GM13977 (cell line): ENCODE results near the gene CLRN3.

ENCODE experiments used
- DNase-seq: peaks from one replicate; pipeline ENCODE4 v3.0.0; 2012; ENCODE audit warnings: low spot score
- in situ Hi-C: fragments of 300-500 bp; cut with MboI; formaldehyde crosslinking; loops from one replicate; pipeline ENCODE4 v1.12.0; 2022; ENCODE audit warnings: low sequenced_read_pairs, low pct_unique_long_range_greater_than_20kb, mixed read lengths, inconsistent platforms; ENCODE audit not compliant: unreplicated experiment
- TF ChIP-seq, protein P1 (sequence below): IDR thresholded peaks from 2 replicates; pipeline ENCODE4 v1.5.1; 2012; ENCODE audit warnings: mild to moderate bottlenecking, control low read depth; ENCODE audit not compliant: insufficient read depth; ENCODE audit errors: extremely low read depth, missing control alignments

The CLRN3 gene

DNA sequence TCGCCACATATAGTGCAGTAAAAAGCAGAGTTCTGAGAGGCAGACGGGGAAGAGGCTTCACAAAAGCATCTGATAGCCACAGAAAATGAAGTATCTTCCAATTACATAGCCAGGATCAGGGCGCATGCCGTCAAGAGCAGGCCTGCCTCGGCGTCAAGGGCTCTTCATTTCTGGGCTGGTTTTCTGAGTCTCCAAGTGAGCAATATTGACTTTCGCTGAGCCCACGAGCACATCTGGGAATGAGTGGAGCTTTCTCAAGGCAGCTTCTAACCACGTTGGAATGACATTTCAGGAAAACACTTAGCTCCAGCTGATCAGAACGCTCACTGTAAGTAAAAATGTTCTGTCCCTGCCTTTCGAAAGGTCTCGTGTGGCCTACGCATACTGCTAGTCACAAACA lies 51.9 kb downstream of the CLRN3 start:
- in situ Hi-C loops: no loop called here
- TF ChIP-seq, protein P1, sequence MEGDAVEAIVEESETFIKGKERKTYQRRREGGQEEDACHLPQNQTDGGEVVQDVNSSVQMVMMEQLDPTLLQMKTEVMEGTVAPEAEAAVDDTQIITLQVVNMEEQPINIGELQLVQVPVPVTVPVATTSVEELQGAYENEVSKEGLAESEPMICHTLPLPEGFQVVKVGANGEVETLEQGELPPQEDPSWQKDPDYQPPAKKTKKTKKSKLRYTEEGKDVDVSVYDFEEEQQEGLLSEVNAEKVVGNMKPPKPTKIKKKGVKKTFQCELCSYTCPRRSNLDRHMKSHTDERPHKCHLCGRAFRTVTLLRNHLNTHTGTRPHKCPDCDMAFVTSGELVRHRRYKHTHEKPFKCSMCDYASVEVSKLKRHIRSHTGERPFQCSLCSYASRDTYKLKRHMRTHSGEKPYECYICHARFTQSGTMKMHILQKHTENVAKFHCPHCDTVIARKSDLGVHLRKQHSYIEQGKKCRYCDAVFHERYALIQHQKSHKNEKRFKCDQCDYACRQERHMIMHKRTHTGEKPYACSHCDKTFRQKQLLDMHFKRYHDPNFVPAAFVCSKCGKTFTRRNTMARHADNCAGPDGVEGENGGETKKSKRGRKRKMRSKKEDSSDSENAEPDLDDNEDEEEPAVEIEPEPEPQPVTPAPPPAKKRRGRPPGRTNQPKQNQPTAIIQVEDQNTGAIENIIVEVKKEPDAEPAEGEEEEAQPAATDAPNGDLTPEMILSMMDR: no peak

DNA sequence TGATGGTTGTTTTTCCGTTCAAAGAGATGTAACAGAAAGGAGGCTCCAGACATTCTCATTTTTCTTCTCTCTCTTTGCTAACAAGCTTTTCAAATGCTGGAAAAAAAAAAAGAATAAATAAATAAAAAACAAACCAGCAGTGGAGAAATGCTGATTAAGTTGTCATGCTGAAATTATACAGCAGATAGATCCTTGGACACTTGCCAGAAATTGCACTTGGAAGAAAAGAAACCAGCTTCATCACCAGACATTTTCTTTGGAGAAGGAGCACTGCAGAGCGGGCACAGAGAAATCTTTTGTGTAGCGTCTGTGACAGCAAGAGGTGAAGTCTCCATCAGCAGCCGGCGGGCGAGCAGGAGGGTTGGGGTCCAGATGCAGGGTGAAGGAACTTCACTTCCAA lies 55.8 kb downstream of the CLRN3 start:
- DNase-seq: no peak
- TF ChIP-seq, protein P1: no peak
- in situ Hi-C loops: no loop called here

More for the DNA sequence above, 51.9 kb downstream of the CLRN3 start:
- DNase-seq: no peak

DNA sequence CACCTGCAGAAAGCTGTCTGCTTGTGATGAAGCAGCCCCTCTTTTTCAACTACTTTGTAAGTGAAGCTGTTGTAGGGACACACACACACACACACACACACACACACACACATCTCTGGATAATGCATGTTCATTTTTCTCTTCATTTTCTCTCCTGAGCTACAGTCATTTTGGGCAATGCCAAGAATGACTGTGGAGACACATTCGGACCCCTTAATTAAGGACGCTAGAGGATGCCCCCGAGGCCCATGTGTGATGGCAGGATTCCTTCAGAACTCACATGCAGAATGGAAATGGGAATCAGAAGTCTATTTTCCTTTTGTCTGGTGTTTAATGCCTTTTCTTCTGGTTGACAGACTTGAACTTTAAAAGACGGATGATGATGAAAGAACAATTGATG lies 56.6 kb downstream of the CLRN3 start:
- TF ChIP-seq, protein P1: no peak
- in situ Hi-C loops: no loop called here
- no peak for DNase-seq

- in situ Hi-C loops: no loop called here
- DNase-seq: no peak
- TF ChIP-seq, protein P1: no peak
Observed at GRCh38 chr10:127834791-127835190, 58.0 kb downstream of the CLRN3 start.

DNA sequence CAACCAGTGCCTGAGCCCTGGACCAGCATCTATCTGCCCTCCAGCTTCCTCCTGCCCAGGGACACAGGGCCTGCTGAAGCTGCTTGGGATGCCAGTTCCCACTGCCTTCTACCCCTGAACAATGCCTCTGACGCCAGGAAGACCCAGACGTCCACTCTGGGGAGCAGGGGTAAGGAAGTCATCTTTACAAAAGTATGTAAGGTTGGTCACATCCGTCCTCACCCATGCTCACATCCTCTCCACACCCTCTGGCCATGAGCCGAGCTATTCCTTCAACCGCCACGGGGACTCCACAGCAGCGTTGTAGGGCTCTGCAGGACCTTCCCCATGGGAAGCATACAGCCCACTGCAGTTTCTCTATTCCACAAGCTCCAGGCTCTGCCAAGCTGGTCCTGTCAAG lies 58.5 kb downstream of the CLRN3 start:
- in situ Hi-C loops: no loop called here
- DNase-seq: no peak
- TF ChIP-seq, protein P1: no peak

- in situ Hi-C loops: no loop called here
- no peak for DNase-seq
- TF ChIP-seq, protein P1: no peak
Observed at GRCh38 chr10:127833804-127834203, 58.9 kb downstream of the CLRN3 start.

DNA sequence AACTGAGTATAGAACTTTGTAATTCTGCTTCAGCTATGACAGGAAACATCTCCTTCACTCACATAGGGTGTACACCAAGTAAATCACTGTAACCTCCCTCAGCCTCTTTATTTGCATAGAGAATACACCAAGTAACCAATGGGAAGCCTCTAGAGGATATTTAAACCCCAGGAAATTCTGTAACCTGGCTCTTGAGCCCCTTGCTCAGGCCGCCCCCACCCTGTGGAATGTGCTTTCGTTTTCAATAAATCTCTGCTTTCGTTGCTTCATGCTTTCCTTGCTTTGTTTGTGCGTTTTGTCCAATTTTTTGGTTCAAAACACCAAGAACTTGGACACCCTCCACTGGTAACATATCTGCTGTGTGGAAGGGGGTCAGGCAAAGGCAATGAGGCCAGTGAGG lies 60.2 kb downstream of the CLRN3 start:
- TF ChIP-seq, protein P1: no peak
- in situ Hi-C loops: no loop called here
- DNase-seq: no peak
